B cell (primary cell): ENCODE measurements around the gene UBE2M. TPM values are rescaled to one million over a fixed set of nuclear protein-coding genes. Genes with fewer than 3 reads are reported as not detected.

ENCODE experiments used
- ATAC-seq: fragments of 200-7000 bp; cut with Tn5 transposase; one replicate; pipeline ENCODE4 v1.10.0; 2021; ENCODE audit warnings: low read depth, mild to moderate bottlenecking, moderate number of reproducible peaks, moderate library complexity
- CTCF ChIA-PET: fragments of 350-600 bp; sonication (Branson Sonifier 250); formaldehyde crosslinking; loops from one replicate; lab custom pipeline; 2021; ENCODE audit warnings: antibody characterized with exemption, inconsistent platforms; lab: Charles Lee
- POLR2A ChIA-PET: fragments of 350-600 bp; sonication (Branson Sonifier 250); formaldehyde crosslinking; loops from one replicate; lab custom pipeline; 2021; ENCODE audit warnings: antibody characterized with exemption; lab: Charles Lee
- DNase-seq: peaks from one replicate; pipeline ENCODE4 v3.0.0; 2013
- H2AFZ ChIP-seq: 2 replicates; pipeline ENCODE4 v1.6.1; 2012; ENCODE audit warnings: mild to moderate bottlenecking, low read depth, low read length; ENCODE audit not compliant: insufficient read depth, poor library complexity, severe bottlenecking
- H3K27ac ChIP-seq, 2 donors: 1 replicate in 1 of 2; 2 replicates in 1 of 2; pipeline ENCODE4 v1.5.1; 2012 to 2013; ENCODE audit warnings: low read length in 2 of 2, mild to moderate bottlenecking in 2 of 2, moderate library complexity in 1 of 2
- H3K27me3 ChIP-seq, 4 experiments: fragments of 200-600 bp in 1 of 4; sonication (generic) in 1 of 4; replicated peaks in 1 of 4; 1 replicate in 2 of 4; 2 replicates in 2 of 4; pipeline versions ENCODE4 v1.6.1 to v1.7.0; 2013 to 2016; ENCODE audit warnings: low read length in 3 of 4, mild to moderate bottlenecking in 2 of 4, mixed read lengths in 1 of 4, moderate library complexity in 1 of 4; ENCODE audit not compliant: insufficient read depth in 4 of 4, control insufficient read depth in 3 of 4; ENCODE audit errors: control extremely low read depth in 1 of 4
- H3K36me3 ChIP-seq, 2 experiments: replicated peaks in 1 of 2; 1 replicate in 1 of 2; 2 replicates in 1 of 2; pipeline versions ENCODE4 v1.6.1 to v1.7.1; 2013; ENCODE audit warnings: low read length in 1 of 2; ENCODE audit not compliant: insufficient read depth in 2 of 2, control insufficient read depth in 1 of 2; ENCODE audit errors: control extremely low read depth in 1 of 2, extremely low read depth in 1 of 2
- H3K4me1 ChIP-seq, 2 donors: fragments of 200-600 bp in 1 of 2; sonication (generic) in 1 of 2; 1 replicate in 1 of 2; 2 replicates in 1 of 2; pipeline versions ENCODE4 v1.5.1 to v1.6.1; 2013 to 2017; ENCODE audit warnings: low read length in 2 of 2; ENCODE audit not compliant: control insufficient read depth in 2 of 2, insufficient read depth in 2 of 2
- H3K4me2 ChIP-seq: replicated peaks from 2 replicates; pipeline ENCODE3; 2012; ENCODE audit warnings: mild to moderate bottlenecking, low read depth, low read length; ENCODE audit not compliant: poor library complexity, severe bottlenecking
- H3K4me3 ChIP-seq, 5 experiments: fragments of 200-600 bp in 1 of 5; sonication (generic) in 1 of 5; 1 replicate in 3 of 5; 2 replicates in 2 of 5; pipeline versions ENCODE4 v1.5.1 to v1.7.0; 2011 to 2016; ENCODE audit warnings: low read length in 4 of 5, mild to moderate bottlenecking in 4 of 5, low read depth in 2 of 5, control low read depth in 1 of 5, moderate library complexity in 1 of 5; ENCODE audit not compliant: insufficient read depth in 1 of 5; ENCODE audit errors: control extremely low read depth in 1 of 5, extremely low read depth in 1 of 5
- H3K79me2 ChIP-seq: fragments of 200-600 bp; sonication (generic); one replicate; pipeline ENCODE4 v1.6.0; 2016; ENCODE audit warnings: low read length; ENCODE audit not compliant: control insufficient read depth, insufficient read depth
- H3K9ac ChIP-seq: fragments of 200-600 bp; sonication (generic); 2 replicates; pipeline ENCODE4 v1.6.1; 2017; ENCODE audit warnings: mild to moderate bottlenecking, low read length, moderate library complexity
- H3K9me3 ChIP-seq, 3 donors: one replicate each; pipeline versions ENCODE4 v1.6.1 to v1.7.1; 2013; ENCODE audit warnings: low read length in 2 of 3; ENCODE audit not compliant: control insufficient read depth in 2 of 3, insufficient read depth in 1 of 3; ENCODE audit errors: control extremely low read depth in 1 of 3
- H4K20me1 ChIP-seq: 2 replicates; pipeline ENCODE4 v1.6.0; 2012; ENCODE audit warnings: mild to moderate bottlenecking, low read length; ENCODE audit not compliant: insufficient read depth, control insufficient read depth, poor library complexity, severe bottlenecking
- H3K27ac Mint-ChIP-seq: one replicate; pipeline ENCODE4 v1.8.0; 2021; ENCODE audit warnings: mixed read lengths
- H3K27me3 Mint-ChIP-seq: one replicate; pipeline ENCODE4 v1.8.0; 2021; ENCODE audit warnings: mixed read lengths
- H3K4me1 Mint-ChIP-seq: one replicate; pipeline ENCODE4 v1.8.0; 2021; ENCODE audit warnings: mixed read lengths
- H3K4me3 Mint-ChIP-seq: one replicate; pipeline ENCODE4 v1.8.0; 2021; ENCODE audit warnings: mixed read lengths
- H3K9me3 Mint-ChIP-seq: one replicate; pipeline ENCODE4 v1.8.0; 2022; ENCODE audit warnings: mixed read lengths; ENCODE audit not compliant: insufficient read depth
- CTCF ChIP-seq: fragments of 200-600 bp; IDR thresholded peaks from one replicate; pipeline ENCODE4 v1.8.0; 2022; ENCODE audit warnings: antibody characterized with exemption, mild to moderate bottlenecking
- EZH2 ChIP-seq: IDR thresholded peaks from 2 replicates; pipeline ENCODE4 v1.6.1; 2012; ENCODE audit warnings: borderline replicate concordance, low read depth, mild to moderate bottlenecking, moderate library complexity, low read length; ENCODE audit not compliant: insufficient read depth, poor library complexity, severe bottlenecking
- WGBS: methylation state at CpG from one replicate; pipeline ENCODE4 v1.1.5; 2013; ENCODE audit warnings: missing lambda C conversion rate; ENCODE audit not compliant: insufficient coverage; 5-methylcytosine and 5-hydroxymethylcytosine counted together
- intact Hi-C: fragments of 100-400 bp; cut with micrococcal nuclease; formaldehyde crosslinking; loops from one replicate; pipeline ENCODE4 v1.10.0; 2022
- polyA plus RNA-seq: library from polyadenylated mRNA; depleted of rRNA; stranded (reverse); fragments of >200 nt; gene quantifications from 2 replicates; pipeline ENCODE4 v1.2.3, GENCODE V29; 2012
- total RNA-seq, 2 donors: library from RNA; stranded (reverse); fragments of 120-200 nt in 1 of 2; gene quantifications; 1 replicate in 1 of 2; 2 replicates in 1 of 2; pipeline versions ENCODE4 v1.2.3 to v1.2.4, GENCODE V29; 2013 to 2022

The UBE2M gene
- total and polyA plus RNA-seq, 2 donors (not counting 1 experiment from before 2014, with no cell fraction given) = 62.5 to 66.1 TPM

GRCh38 chr19:58547323-58548312 lies 10.8 kb downstream of the UBE2M start:
- peaks cover 1 to 70% of the 10 kb centered on the region in 2 experiments for H3K36me3 ChIP-seq
- peaks cover 0 to 3% (median 0%) of the 10 kb centered on the region in 4 experiments for H3K27me3 ChIP-seq
- Mint-ChIP-seq H3K9me3 (no peaks in the 10 kb centered on the region), H3K4me3 (no peak overlapping the region), H3K27ac (peak overlapping the region; percentile 41), H3K27me3 (peaks cover 7% of the 10 kb centered on the region), H3K4me1 (peaks cover 30% of the 10 kb centered on the region)
- ChIA-PET POLR2A (interaction anchor here (1.3 kb wide), 1 partner anchor 28 kb away, joined by 3 read pairs; the partner anchor contains the start of gene ZBTB45), CTCF (no interaction called here)
- H3K4me2 ChIP-seq = no peak overlapping the region
- no peak overlapping the region for H3K9ac ChIP-seq
- TF ChIP-seq EZH2 (no peak), CTCF (no peak)
- 93% methylated on average over 15 of the region's 18 CpGs for WGBS
- no peak overlapping the region for H3K27ac ChIP-seq
- peaks cover 49% of the 10 kb centered on the region for H3K79me2 ChIP-seq
- H3K4me1 ChIP-seq = peaks cover 17 to 31% of the 10 kb centered on the region in 2 donors
- peak; percentile 24 for DNase-seq
- no peaks in the 10 kb centered on the region for H3K9me3 ChIP-seq
- peaks cover 70% of the 10 kb centered on the region for H4K20me1 ChIP-seq
- no peak for ATAC-seq
- no peak overlapping the region for H3K4me3 ChIP-seq
- intact Hi-C loops = no loop called here
- H2AFZ ChIP-seq = no peak overlapping the region
